Fibroblast of pulmonary artery (primary cell): Measurements from ENCODE around the gene ABCA13.
"Not testable (repeated sequence)": the region's sequence is repeated elsewhere in the genome, so short reads cannot be mapped to it uniquely, and the experiment has no call there.

Experiments used
- DNase-seq: peaks from one replicate; pipeline ENCODE4 v3.0.0-alpha.2; 2010; ENCODE audit warnings: low read depth
- H3K4me3 ChIP-seq: replicated peaks from 2 replicates; pipeline ENCODE4 v1.5.1; 2011; ENCODE audit warnings: low read depth, mild to moderate bottlenecking, control low read depth, low read length, moderate library complexity
- TF ChIP-seq, protein P1 (sequence below): IDR thresholded peaks from 2 replicates; pipeline ENCODE4 v1.5.1; 2011; ENCODE audit warnings: mild to moderate bottlenecking, control low read depth, low read length, inconsistent platforms; ENCODE audit errors: missing control alignments

The ABCA13 gene

GRCh38 chr7:48141521-48141920, 29.7 kb upstream of the ABCA13 start:
- H3K4me3 ChIP-seq = no peak overlapping the region
- no peak for DNase-seq
- TF ChIP-seq, protein P1, sequence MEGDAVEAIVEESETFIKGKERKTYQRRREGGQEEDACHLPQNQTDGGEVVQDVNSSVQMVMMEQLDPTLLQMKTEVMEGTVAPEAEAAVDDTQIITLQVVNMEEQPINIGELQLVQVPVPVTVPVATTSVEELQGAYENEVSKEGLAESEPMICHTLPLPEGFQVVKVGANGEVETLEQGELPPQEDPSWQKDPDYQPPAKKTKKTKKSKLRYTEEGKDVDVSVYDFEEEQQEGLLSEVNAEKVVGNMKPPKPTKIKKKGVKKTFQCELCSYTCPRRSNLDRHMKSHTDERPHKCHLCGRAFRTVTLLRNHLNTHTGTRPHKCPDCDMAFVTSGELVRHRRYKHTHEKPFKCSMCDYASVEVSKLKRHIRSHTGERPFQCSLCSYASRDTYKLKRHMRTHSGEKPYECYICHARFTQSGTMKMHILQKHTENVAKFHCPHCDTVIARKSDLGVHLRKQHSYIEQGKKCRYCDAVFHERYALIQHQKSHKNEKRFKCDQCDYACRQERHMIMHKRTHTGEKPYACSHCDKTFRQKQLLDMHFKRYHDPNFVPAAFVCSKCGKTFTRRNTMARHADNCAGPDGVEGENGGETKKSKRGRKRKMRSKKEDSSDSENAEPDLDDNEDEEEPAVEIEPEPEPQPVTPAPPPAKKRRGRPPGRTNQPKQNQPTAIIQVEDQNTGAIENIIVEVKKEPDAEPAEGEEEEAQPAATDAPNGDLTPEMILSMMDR = no peak

GRCh38 chr7:48144291-48144768, 26.9 kb upstream of the ABCA13 start:
- no peak for DNase-seq
- no peak overlapping the region for H3K4me3 ChIP-seq
- TF ChIP-seq, protein P1 = no peak

DNA sequence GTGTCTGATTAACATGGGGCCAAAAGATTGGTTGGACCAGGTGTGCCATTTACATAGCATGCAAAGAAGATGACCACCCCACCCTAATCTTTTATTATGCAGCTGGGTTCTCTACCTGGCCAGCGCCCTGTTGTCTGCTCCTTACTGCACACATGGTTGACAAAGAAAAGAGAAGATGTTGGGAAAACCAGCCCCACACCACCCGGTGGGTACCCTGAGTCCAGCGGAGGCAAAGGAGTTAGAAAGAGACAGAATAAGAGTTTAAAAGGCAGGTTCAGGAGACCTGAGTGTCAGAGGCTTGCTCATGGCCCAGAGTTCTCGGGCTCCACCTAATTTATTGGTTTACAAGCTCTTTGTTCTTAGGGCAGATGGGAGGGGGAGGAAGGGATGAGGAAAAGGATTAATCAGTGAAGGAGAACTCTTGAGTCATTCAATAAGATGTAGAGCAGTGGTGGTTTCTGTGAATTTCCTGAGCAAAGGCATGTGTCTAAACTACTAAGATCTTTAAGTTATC, 24.1 kb upstream of the ABCA13 start:
- TF ChIP-seq, protein P1 = no peak
- DNase-seq = no peak
- H3K4me3 ChIP-seq = no peak overlapping the region

GRCh38 chr7:48147690-48148089, 23.6 kb upstream of the ABCA13 start:
- not testable (repeated sequence) for DNase-seq, H3K4me3 ChIP-seq

DNA sequence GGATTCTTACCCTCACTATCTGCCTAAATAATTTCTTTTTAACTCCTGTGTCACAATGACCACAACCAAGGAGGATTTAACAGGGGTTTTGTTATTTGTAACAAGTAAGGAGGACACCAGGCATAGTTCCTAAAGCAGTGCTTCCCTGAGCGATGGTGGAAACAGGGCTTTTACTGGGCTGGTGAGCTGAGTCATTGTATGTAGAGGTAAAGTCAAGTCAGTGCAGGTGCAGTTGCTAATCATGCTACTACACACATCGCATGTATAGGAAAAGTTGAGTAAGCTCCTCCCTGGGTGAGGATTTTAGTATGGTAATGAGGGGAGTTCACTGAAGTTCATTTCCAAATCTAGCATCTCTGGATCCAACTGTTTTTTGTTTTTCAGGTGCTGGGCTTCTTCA, 22.9 kb upstream of the ABCA13 start:
- no peak overlapping the region for H3K4me3 ChIP-seq
- no peak for DNase-seq
- TF ChIP-seq, protein P1 = no peak

DNA sequence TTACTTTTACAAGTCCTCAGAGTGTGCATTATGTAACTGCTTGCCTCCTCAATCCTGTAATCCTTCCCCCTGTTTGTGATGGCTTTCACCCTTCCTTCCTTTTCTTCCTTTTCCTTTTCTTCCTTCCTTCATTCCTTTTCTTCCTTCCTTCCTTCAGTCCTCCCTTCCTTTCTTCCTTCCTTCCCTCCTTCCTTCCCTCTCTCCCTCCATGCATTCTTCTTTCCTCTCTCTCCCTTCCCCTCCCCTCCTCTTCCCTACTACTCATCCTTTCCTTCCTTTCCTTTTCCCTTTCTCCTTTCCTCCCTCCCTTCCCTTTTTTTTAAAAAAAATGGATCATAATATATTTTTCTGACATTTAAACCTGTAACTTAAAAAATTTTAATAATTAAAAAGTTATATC, 22.2 kb upstream of the ABCA13 start:
- no peak overlapping the region for H3K4me3 ChIP-seq
- no peak for DNase-seq
- TF ChIP-seq, protein P1 = no peak

- TF ChIP-seq, protein P1 = no peak
- no peak for DNase-seq
- H3K4me3 ChIP-seq = no peak overlapping the region
Observed at GRCh38 chr7:48150086-48150485, 21.2 kb upstream of the ABCA13 start.
